AG10803 (cell line): ENCODE data around the gene CHCHD3.

Experiments
- DNase-seq: peaks from one replicate; pipeline ENCODE4 v3.0.0; 2010; ENCODE audit warnings: low read depth
- H3K4me3 ChIP-seq: 2 replicates; pipeline ENCODE4 v1.5.1; 2011; ENCODE audit warnings: mild to moderate bottlenecking, low read length, control low read depth
- TF ChIP-seq, protein P1 (sequence below): conservative IDR thresholded peaks from 2 replicates; pipeline ENCODE4 v1.5.1; 2011; ENCODE audit warnings: mild to moderate bottlenecking, low read length, control low read depth, inconsistent platforms

The CHCHD3 gene

DNA sequence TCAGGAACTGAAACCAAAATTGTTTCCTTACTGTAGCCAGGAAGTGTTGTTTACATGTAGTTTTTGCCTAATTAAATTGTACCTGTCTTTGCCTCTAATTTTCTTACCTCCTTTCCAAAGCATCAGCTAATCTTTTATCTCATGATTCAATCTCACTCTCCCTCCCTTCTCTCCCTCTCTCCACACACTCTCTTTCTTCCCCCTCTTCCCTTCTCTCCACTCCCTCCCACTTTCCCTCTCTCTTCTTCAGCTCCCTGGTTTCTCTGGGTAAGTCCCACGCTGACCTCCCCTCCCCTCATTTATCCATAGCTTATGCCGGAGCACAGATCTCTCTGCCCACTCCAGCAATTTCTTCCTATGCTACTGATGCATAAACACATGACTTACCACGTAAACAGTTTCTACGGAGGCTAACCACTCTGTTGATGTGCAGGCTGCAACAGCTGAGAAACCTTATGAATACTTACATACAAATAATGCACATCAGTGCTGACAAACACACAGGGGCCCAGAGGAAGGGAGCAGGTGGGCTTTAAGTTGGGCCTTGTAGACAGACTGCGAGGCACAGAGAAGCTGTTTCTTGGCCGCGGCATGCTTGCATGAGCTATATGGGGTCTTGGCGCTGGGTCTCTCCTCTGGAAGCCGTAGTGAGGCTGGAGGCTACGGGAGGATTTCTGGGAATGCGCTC, 331.2 kb downstream of the CHCHD3 start:
- no peak overlapping the region for H3K4me3 ChIP-seq
- DNase-seq, result no peak
- TF ChIP-seq, protein P1, sequence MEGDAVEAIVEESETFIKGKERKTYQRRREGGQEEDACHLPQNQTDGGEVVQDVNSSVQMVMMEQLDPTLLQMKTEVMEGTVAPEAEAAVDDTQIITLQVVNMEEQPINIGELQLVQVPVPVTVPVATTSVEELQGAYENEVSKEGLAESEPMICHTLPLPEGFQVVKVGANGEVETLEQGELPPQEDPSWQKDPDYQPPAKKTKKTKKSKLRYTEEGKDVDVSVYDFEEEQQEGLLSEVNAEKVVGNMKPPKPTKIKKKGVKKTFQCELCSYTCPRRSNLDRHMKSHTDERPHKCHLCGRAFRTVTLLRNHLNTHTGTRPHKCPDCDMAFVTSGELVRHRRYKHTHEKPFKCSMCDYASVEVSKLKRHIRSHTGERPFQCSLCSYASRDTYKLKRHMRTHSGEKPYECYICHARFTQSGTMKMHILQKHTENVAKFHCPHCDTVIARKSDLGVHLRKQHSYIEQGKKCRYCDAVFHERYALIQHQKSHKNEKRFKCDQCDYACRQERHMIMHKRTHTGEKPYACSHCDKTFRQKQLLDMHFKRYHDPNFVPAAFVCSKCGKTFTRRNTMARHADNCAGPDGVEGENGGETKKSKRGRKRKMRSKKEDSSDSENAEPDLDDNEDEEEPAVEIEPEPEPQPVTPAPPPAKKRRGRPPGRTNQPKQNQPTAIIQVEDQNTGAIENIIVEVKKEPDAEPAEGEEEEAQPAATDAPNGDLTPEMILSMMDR, result no peak

DNA sequence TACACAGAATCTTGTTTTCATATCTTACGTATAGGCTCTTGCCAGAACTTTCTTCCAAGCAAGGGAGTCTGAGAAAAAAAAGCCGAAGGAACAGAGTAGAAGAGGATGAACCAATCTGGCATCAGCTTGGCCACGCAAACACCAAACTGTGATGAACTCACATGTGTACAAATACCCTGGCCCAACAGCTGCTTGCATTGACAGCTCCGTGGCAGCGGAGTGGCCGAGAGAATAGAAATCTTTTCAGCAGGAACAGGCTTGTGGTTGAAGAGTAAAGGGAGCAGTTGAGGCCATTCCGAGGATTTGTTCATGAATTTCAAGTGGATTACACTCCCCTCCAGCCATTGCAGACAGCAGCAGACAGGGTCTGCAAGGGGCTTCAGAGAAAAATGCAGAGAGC, 331.8 kb downstream of the CHCHD3 start:
- no peak for DNase-seq
- H3K4me3 ChIP-seq, result no peak overlapping the region
- TF ChIP-seq, protein P1, result no peak

DNA sequence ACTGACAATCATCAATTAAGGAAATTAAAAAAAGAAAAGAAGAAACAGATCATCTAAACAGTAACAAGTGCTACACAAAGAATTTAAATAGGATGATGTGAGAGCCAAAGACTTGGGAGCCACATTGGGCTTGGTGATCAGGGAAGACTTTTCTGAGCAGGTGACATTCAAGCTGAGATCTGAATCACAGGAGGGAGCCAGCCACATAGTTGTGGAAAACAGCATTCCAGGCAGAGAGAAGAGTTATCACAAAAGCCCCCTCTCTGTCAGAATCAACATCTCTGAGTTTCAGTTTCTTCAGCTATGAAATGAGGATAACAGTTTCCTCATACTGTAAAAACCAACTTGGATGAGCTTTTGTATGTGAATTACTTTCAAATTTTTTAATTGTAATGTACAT, 336.4 kb downstream of the CHCHD3 start:
- H3K4me3 ChIP-seq, result no peak overlapping the region
- TF ChIP-seq, protein P1, result no peak
- no peak for DNase-seq

DNA sequence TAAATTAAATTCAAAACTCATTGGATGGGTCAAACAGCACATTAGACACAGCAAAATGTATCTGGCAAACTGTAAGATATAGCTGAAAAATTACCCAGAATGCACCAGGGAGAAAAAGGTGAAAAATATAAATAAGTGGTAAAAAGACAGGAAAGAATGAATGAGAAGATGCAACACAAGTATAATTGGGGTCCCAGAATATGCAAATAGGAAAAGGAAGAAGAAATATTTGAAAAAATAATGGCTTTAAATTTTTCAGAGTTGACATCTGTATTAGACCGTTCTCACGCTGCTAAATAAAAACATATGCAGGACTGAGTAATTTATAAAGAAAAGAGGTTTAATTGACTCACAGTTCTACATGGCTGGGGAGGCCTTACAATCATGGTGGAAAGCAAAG, 337.9 kb downstream of the CHCHD3 start:
- no peak for DNase-seq
- no peak overlapping the region for H3K4me3 ChIP-seq
- TF ChIP-seq, protein P1, result no peak

DNA sequence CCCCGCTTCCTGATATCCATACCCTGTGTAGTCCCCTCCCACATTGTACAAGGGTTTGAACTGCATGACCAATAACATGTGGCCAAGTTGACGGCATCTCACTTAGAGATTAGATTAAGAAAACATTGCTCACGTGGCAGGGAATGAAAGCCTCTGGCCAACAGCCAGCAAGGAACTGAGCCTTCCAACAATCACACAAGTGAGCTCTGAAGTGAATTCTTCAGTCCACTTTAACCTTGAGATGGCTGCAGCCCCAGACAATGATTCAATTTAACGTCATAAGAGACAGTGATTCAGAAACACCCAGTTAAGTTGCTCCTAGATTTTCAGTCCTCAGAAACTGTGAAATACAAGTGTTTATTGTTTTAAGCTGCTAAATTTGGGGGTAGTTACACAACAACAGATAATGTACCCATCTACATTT, 339.7 kb downstream of the CHCHD3 start:
- DNase-seq, result peak; percentile 67
- TF ChIP-seq, protein P1, result no peak
- H3K4me3 ChIP-seq, result no peak overlapping the region

DNA sequence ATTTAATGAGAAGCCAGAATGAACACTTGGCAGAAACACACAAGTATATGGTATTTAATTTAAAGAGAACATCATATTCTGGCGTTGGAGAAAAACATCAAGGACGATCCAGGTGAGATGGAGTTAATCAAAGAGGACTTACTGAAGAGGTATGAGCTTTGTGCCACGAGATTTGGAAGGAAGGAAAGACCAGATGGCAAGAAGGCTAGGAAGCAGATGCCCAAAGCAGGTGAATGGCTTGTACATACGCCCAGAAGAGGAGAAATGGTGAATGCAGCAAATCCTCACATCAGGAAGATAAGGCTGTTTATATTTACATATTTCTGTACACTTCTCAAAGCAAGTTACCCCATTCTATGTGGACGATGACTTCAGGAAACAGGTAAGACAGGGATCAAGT, 341.7 kb downstream of the CHCHD3 start:
- H3K4me3 ChIP-seq, result no peak overlapping the region
- TF ChIP-seq, protein P1, result no peak
- no peak for DNase-seq

DNA sequence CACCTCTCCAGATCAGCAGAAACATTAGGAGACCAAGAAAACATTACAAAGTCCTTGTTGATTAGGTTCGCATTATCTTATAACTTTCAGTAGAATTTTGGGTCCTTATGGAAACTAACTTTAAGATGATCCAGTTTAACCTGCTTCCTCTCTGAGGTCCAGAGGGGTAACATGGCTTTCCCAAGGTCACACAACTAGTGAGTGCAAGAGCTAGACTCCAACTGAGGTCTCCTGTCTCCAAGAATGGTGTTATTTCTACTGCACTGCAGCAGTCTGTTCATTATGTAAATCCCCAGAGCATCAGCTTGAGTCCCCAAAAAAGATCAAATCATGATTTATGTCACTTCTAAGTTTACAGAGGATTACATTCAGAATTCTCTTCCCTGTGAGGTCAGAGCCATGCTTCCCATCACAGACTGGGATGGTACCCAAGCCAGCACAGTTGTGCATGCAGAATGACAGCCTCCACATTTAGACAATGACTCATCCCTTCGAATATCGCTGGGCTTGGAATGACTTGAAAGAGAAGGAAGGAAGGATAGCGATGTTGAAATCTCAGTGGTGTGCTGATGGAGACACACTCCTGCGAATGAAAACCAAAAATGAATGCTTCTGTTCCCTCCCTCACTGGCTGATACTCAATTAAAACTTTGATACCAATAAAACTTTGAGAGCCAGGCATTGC, 342.5 kb downstream of the CHCHD3 start:
- peak; percentile 96 for DNase-seq
- TF ChIP-seq, protein P1, result no peak
- no peak overlapping the region for H3K4me3 ChIP-seq
